Cardiac muscle cell (in vitro differentiated cells and primary cell): ENCODE results near the gene MLXIPL. TPM values are rescaled to one million over a fixed set of nuclear protein-coding genes. Genes with fewer than 3 reads are reported as not detected.

ENCODE experiments used
- DNase-seq, 2 donors: peaks; one replicate each; pipeline versions ENCODE4 v3.0.0 to v3.0.0-alpha.2; 2010 to 2017; ENCODE audit warnings: low read depth in 1 of 2, low spot score in 1 of 2
- H3K27ac ChIP-seq: fragments of 200-600 bp; sonication (generic); 2 replicates; pipeline ENCODE4 v1.5.1; 2016
- H3K27me3 ChIP-seq: fragments of 200-600 bp; sonication (generic); 2 replicates; pipeline ENCODE4 v1.6.0; 2016; ENCODE audit warnings: control low read depth
- H3K36me3 ChIP-seq: fragments of 200-600 bp; sonication (generic); 2 replicates; pipeline ENCODE4 v1.5.1; 2016; ENCODE audit warnings: control low read depth
- H3K4me1 ChIP-seq: fragments of 200-600 bp; sonication (generic); 2 replicates; pipeline ENCODE4 v1.8.1; 2017; ENCODE audit warnings: low read depth, mild to moderate bottlenecking, mixed run types
- H3K4me3 ChIP-seq: fragments of 200-600 bp; sonication (generic); 2 replicates; pipeline ENCODE4 v1.5.1; 2016; ENCODE audit warnings: mild to moderate bottlenecking
- H3K9me3 ChIP-seq: fragments of 200-600 bp; sonication (generic); 2 replicates; pipeline ENCODE4 v1.5.1; 2017; ENCODE audit warnings: low read depth, mild to moderate bottlenecking, control low read depth
- polyA plus RNA-seq: library from polyadenylated mRNA; unstranded; fragments of >200 nt; fragmentation: Nextera tagmentation; extraction: Ambion mirVana; gene quantifications from 2 replicates; pipeline ENCODE4 v1.2.1, GENCODE V29; 2016
- total RNA-seq: library from RNA; depleted of rRNA; stranded (reverse); fragments of >200 nt; gene quantifications from 2 replicates; pipeline ENCODE4 v1.2.3, GENCODE V29; 2016
- TF ChIP-seq, protein P1 (sequence below): IDR thresholded peaks from 2 replicates; pipeline ENCODE4 v1.5.1; 2012; ENCODE audit warnings: low read depth, mild to moderate bottlenecking, low read length

MLXIPL gene
- total and polyA plus RNA-seq, 2 experiments from 2014 or later: 1.2 to 1.8 TPM

DNA sequence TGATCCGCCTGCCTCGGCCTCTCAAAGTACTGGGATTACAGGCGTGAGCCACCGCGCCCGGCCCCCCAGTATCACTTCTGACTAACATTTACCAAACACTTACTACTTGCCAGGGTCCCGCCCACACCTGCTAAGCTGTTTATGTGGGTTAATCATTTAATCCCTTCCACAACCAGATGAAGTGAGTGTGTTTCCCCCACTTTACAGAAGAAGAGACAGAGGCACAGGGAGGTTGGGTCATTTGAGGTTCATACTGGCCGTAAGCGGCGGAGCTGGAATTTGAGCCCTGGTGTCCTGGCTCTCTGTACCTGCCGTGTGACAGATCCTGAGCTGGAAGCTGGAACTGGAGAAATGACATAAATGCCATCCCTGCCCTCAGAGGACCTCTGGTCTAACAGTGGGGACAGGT lies 28.2 kb upstream of the MLXIPL start:
- Histone ChIP-seq H3K27ac (no peak overlapping the region), H3K36me3 (no peaks in the 10 kb centered on the region), H3K4me3 (no peak overlapping the region), H3K27me3 (peaks cover 45% of the 10 kb centered on the region), H3K9me3 (no peaks in the 10 kb centered on the region), H3K4me1 (no peaks in the 10 kb centered on the region)
- TF ChIP-seq, protein P1, sequence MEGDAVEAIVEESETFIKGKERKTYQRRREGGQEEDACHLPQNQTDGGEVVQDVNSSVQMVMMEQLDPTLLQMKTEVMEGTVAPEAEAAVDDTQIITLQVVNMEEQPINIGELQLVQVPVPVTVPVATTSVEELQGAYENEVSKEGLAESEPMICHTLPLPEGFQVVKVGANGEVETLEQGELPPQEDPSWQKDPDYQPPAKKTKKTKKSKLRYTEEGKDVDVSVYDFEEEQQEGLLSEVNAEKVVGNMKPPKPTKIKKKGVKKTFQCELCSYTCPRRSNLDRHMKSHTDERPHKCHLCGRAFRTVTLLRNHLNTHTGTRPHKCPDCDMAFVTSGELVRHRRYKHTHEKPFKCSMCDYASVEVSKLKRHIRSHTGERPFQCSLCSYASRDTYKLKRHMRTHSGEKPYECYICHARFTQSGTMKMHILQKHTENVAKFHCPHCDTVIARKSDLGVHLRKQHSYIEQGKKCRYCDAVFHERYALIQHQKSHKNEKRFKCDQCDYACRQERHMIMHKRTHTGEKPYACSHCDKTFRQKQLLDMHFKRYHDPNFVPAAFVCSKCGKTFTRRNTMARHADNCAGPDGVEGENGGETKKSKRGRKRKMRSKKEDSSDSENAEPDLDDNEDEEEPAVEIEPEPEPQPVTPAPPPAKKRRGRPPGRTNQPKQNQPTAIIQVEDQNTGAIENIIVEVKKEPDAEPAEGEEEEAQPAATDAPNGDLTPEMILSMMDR: no peak
- DNase-seq: no peak

DNA sequence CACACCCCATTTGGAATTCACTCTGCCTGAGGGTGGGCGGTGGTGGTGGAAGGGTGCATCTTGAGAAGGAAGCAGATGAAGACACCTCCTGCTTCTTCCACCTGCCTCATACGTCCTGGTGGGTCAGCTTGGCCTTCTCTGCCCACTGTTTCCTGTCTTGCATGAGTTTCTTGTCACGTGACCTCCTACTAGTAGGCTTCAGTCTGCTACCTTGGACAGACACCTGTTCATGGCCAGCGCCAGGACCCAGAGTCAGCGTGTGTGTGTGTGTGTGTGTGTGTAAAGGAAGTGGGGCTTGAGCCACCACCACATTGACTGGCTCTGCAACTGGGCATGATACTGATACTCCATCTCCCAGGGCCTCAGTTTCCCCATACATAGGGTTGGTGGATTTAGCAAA lies 26.2 kb upstream of the MLXIPL start:
- TF ChIP-seq, protein P1: no peak
- Histone ChIP-seq H3K27ac (no peak overlapping the region), H3K4me1 (no peaks in the 10 kb centered on the region), H3K9me3 (no peaks in the 10 kb centered on the region), H3K36me3 (no peaks in the 10 kb centered on the region), H3K27me3 (peaks cover 65% of the 10 kb centered on the region), H3K4me3 (no peak overlapping the region)
- no peak for DNase-seq

DNA sequence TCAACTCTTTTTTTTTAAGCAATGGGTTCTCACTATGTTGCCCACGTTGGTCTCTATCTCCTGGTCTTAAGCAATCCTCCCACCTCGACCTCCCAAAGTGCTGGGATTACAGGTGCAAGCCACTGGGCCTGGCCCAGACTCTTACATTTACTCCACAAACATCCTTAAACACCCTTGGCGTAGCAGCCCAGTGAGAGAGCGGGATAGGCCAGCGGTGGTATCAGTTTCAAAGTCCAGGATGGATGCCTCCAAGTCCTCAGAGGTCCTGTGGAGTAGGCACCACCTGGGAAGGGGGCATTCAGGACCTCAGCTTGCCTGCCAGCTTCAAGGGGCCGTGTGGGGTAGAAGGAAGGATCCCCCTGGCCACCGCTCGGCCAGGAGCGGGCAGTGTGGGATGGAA lies 25.3 kb upstream of the MLXIPL start:
- no peak for DNase-seq
- no peaks in the 10 kb centered on the region for H3K36me3 ChIP-seq
- H3K4me3 ChIP-seq: no peak overlapping the region
- H3K9me3 ChIP-seq: no peaks in the 10 kb centered on the region
- H3K27ac ChIP-seq: no peak overlapping the region
- TF ChIP-seq, protein P1: no peak
- peaks cover 71% of the 10 kb centered on the region for H3K27me3 ChIP-seq
- no peaks in the 10 kb centered on the region for H3K4me1 ChIP-seq

DNA sequence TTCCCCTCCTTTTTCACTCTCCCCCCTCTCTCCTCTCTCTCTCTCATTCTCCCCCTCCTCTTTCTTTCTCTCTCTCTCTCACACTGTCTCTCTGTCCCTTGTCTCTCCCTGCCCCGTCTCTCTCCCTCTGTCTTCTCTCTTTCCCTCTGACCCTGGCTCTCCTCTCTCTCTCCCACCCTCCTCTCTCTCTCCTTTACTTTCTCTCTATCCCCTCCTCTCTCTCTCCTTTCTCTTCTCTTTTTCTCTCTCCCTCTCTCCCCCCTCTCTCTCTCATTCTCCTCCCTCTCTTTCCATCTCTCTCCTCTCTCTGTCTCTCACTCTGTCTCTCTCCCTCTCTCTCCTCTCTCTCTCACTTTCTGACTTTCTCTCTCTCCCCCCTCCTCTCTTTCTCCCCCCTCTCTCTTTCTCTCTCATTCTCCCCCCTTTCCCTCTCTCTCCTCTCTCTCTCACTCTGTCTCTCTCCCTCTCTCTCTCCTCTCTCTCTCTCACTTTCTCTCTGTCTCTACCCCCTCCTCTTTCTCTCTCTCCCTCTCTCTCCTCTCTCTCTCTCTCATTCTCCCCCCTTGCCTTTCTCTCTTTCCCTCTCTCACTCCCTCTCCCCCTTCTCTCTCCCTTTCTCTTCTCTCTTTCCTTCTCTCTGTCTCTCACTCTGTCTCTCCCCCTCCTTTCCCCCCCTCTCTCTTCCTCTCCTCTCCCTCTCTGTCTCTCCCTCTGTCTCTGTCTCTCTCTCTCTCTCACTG lies 24.4 kb upstream of the MLXIPL start:
- Histone ChIP-seq H3K4me1 (no peaks in the 10 kb centered on the region), H3K9me3 (no peaks in the 10 kb centered on the region), H3K4me3 (no peak overlapping the region), H3K27me3 (peaks cover 75% of the 10 kb centered on the region), H3K36me3 (no peaks in the 10 kb centered on the region), H3K27ac (no peak overlapping the region)
- TF ChIP-seq, protein P1: no peak
- DNase-seq: no peak

DNA sequence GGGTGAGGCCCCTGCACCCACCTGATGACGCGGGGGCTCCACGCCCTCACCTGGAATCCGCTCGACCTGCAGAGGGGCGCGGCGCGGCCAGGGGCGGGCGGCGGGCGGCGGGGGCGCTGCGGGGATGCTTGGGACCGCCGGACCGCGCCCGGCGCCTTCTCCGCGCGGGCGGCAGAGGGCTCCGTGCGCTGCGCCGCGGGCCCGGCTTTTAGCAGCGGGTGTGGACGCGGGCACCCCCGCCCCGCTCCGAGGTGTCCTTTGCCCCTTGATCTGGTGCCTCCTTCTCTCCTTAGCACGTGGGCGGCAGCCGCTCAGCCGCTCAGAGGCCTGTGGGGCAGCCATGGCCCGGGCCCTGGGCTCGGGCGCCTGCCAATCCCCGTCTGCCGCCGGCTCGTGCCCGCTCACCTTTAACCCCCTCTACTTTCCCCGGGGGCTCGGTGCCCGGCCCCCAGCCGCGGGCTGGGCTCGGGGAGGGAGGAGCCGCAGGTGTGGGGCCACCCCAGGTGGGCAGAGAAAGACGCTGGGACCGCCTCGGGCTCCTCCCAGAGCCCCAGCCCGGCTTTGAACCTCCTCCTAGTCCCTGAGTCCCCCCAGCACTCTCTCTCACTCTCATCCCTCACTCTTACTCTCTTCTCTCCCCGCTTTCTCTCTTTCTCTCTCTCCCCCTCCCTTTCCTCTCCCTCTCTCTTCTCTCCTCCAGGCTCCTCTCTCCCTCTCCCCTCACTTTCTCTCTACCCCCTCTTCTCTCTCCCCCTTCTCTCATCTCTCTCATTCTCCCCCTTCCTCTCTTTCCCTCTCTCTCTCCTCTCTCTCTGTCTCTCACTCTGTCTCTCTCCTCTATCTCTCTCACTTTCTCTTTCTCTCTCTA lies 23.6 kb upstream of the MLXIPL start:
- Histone ChIP-seq H3K27me3 (peaks cover 75% of the 10 kb centered on the region), H3K27ac (no peak overlapping the region), H3K9me3 (no peaks in the 10 kb centered on the region), H3K4me1 (no peaks in the 10 kb centered on the region), H3K36me3 (no peaks in the 10 kb centered on the region), H3K4me3 (peak overlapping the region; percentile 26)
- DNase-seq: peak in 1 of 2 donors; percentile 43
- TF ChIP-seq, protein P1: no peak
